ENCODE results near the gene MPP4. TPM values are rescaled to one million over a fixed set of nuclear protein-coding genes. Genes with fewer than 3 reads are reported as not detected.

The MPP4 gene
- total and polyA plus RNA-seq, 2 of the 13 experiments (the other 11 are each of a cell fraction or from before 2014, with no cell fraction given) = not detected

- no peak; the same call in 1 of the 2 replicates for TF ChIP-seq PAXIP1 (CRISPR knock-in tag; conservative IDR thresholded peaks at IDR 0.05)
- TF ChIP-seq ZNF570 (CRISPR knock-in tag; IDR thresholded peaks at IDR 0.05; ENCODE audit: borderline replicate concordance) = no peak
- TF ChIP-seq SMAD9 (CRISPR knock-in tag; IDR thresholded peaks at IDR 0.05) = no peak
- no peak for TF ChIP-seq ZBTB33 (CRISPR knock-in tag; IDR thresholded peaks at IDR 0.05)
- no peak; the same call in 1 of the 2 replicates for TF ChIP-seq AKNA (CRISPR knock-in tag; IDR thresholded peaks at IDR 0.05; ENCODE audit: borderline replicate concordance)
- peak; percentile 72; the same call in 1 of the 2 replicates for TF ChIP-seq ZNF792 (CRISPR knock-in tag; IDR thresholded peaks at IDR 0.05)
- TF ChIP-seq CBX2 (IDR thresholded peaks at IDR 0.05; ENCODE audit: low read depth, low read length) = no peak
- TF ChIP-seq CBX2 (CRISPR knock-in tag; IDR thresholded peaks at IDR 0.05; ENCODE audit: low read depth) = no peak; the same call in 1 of the 2 replicates
- TF ChIP-seq ZNF678 (CRISPR knock-in tag; IDR thresholded peaks at IDR 0.05) = 0 out of 2 replicates have a peak, but pooled peaks have one; percentile 63
- no peak for TF ChIP-seq MLX (CRISPR knock-in tag; IDR thresholded peaks at IDR 0.05)
- TF ChIP-seq BRD4 (CRISPR knock-in tag; IDR thresholded peaks at IDR 0.05) = no peak; the same call in 1 of the 2 replicates
- no peak for TF ChIP-seq CEBPZ (IDR thresholded peaks at IDR 0.05; ENCODE audit: low read length)
- 0 out of 2 replicates have a peak, but pooled peaks have one; percentile 5 for TF ChIP-seq KLF9 (CRISPR knock-in tag; IDR thresholded peaks at IDR 0.05; ENCODE audit: low read depth)
Measured at GRCh38 chr2:201642579-201643215, 55.7 kb downstream of the MPP4 start (continued).
